NCI-H526 treated with DMSO at 0.1 percent for 48 hours (cell line): Measurements from ENCODE around the gene ACVR2B.

ENCODE experiments used
- DNase-seq: peaks from one replicate; lab custom pipeline; 2025; lab: John Stamatoyannopoulos, UW

The ACVR2B gene

DNA sequence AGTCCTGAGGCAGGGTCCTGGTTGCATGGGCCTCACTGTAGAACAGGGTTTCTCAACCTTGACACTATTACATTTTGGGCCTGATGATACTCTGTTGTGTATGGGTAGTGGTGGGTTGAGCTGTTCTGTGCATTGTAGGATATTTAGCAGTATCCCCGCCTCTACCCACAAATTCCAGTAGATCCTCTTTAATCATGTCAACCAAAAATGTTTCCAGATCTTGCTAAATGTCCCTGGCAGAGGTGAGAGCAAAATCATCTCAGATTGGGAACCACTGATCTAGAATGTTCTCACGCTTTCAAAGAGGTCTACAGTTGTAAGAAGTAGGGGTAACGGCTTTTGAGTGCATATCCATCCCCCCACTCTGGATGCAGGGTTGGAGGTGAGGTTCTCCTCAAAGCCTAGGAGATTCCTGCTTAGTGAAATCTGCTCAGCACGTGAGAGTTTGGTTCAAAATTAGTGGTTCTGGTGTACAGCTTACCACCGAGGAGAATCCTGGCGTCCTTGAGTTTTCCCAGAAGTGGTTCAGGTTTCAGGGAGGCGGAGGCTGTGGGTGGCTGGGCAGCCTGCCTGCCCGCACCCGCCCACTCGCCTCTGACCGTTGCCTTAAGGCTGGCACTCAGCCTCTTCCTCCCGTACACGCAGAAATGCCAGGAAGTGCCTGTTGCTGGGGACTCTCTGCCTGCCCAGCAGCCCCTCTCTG, 5.3 kb downstream of the ACVR2B start:
- DNase-seq, result no peak

GRCh38 chr3:38459499-38460048, 5.9 kb downstream of the ACVR2B start:
- no peak for DNase-seq

- no peak for DNase-seq
Observed at GRCh38 chr3:38460377-38461270, 6.9 kb downstream of the ACVR2B start.

- no peak for DNase-seq
Observed at GRCh38 chr3:38465588-38466154, 12.0 kb downstream of the ACVR2B start.

DNA sequence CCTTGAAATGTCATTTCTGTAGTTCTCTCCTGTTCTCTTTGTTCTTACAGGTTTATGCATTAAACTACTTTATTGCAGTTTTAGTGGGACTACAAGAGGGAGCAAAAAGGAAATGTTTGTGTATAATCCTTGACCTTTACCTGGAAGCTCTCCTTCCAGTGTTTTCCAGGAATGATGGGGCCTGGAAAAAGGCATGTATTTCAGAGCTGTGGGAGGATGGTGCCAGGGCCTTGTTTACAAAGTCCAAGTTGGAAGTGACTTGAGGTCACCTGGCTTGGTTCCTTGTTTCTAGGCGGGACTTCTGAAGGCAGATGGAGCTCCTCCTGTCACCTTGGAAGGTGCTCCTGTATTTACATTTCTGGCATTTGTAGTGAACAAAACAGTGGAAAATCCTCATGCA, 15.1 kb downstream of the ACVR2B start:
- DNase-seq, result no peak

DNA sequence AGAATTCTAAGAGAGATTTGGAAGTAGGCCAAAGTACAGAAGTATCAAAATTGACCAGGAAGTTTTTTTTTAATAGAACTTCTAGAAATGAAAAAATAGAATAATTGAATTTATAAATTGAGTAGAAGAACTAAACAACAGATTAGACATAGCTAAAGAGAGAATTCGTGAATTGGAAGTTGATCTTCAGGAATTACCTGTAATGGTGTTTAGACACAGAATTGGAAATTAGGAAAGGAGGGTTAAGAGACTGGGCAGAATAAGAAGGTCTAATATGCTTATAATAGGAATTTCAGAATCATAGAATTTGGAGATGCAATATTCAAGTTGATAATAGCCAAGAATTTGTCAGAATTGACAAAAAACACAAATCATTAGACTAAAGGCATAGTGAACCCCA, 16.2 kb downstream of the ACVR2B start:
- no peak for DNase-seq

GRCh38 chr3:38471260-38471857, 17.7 kb downstream of the ACVR2B start:
- no peak for DNase-seq

- DNase-seq, result no peak
Observed at GRCh38 chr3:38472342-38472741, 18.7 kb downstream of the ACVR2B start.

- DNase-seq, result no peak
Observed at GRCh38 chr3:38473229-38473628, 19.5 kb downstream of the ACVR2B start.

DNA sequence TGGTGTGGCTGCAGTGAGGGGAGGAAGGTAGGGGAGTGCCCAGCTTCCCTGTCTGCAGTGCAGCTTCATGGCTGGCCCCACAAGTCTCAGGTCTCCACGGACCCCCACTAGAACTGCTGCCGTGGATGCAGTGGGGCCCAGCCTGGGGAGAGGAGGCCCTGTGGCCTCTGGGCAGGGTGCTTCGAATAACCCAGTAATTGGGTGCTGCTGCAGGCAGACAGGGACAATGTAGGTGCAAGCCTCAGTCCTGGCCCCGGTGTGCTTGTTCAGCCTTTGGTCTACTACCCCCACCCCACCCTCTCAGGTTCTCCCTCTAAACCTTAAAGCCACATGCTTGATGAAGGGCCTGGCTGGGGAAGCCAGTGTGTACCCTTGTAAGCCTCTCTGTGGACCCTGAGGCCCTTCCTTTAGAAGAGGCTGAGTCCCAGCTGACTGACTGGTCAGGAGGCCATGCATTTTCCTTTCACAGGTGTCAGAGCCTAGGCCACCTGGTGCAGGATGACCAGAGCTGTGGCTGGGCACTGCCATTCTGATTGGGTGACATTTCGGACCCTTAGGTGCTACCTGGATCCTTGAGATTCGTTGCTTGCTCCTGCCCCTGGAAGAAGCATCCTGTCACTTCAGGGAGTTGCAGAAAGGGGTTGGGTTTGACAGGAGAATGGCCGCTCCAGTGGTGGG, 21.4 kb downstream of the ACVR2B start:
- no peak for DNase-seq

GRCh38 chr3:38475716-38476115, 22.0 kb downstream of the ACVR2B start:
- DNase-seq, result no peak

DNA sequence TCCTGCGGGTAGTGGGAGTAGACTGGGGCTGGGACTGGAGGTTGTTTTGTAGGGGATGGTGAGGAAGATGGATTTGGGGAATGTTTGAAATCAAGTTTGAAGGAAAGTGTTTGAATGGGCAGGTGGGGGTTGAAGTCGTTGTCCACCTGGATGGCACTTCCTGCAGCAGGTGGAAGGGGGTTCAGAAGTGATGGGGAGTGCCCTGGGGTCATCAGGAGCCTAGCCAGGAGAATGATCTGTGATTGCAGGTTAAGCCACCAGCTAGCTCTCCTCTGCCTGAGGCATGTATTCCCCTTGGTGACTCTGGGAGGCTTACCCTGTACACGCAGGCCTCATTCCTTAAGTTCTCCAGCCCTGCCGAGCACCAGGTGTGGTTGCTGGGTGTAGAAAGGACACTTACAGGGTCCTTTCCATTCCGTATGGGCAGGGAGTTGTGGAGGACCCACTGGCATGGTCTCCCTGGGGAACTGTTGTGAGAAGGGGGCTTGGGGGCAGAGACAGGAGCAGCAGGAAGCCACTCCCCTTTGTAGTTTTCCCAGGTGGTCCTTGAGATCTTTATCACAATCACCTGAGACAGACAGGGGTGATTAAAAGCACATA, 22.6 kb downstream of the ACVR2B start:
- no peak for DNase-seq

DNA sequence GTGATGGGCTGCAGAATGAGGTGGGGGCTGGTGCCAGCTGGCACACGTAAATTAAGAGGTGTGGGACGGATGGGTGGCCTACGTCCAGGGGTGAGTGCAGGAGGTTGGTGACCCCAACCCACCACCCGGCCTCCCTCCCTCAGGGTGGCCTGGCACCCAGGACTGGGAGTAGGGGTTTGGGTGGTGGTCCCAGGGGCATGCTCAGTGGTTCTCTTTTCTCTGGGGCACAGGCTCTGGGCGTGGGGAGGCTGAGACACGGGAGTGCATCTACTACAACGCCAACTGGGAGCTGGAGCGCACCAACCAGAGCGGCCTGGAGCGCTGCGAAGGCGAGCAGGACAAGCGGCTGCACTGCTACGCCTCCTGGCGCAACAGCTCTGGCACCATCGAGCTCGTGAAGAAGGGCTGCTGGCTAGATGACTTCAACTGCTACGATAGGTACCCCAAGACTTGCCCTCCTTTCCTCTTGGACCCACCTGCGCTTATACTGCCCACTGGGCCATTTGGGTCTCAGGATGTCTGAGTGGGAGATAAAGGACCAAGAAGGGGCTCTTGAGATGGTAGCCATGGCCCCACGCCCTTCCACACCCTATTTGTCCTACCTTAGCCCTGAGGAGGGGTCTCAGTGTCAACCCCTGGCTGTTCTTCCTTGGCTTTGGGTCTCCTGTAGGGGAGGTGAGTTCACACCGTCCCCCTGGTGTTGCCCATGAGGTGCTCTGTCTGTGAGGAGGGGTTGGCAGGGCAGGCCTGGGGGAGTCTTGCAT, 23.5 kb downstream of the ACVR2B start:
- DNase-seq, result no peak

- DNase-seq, result no peak
Observed at GRCh38 chr3:38477839-38478450, 24.3 kb downstream of the ACVR2B start.

GRCh38 chr3:38478901-38479300, 25.2 kb downstream of the ACVR2B start:
- DNase-seq, result no peak

DNA sequence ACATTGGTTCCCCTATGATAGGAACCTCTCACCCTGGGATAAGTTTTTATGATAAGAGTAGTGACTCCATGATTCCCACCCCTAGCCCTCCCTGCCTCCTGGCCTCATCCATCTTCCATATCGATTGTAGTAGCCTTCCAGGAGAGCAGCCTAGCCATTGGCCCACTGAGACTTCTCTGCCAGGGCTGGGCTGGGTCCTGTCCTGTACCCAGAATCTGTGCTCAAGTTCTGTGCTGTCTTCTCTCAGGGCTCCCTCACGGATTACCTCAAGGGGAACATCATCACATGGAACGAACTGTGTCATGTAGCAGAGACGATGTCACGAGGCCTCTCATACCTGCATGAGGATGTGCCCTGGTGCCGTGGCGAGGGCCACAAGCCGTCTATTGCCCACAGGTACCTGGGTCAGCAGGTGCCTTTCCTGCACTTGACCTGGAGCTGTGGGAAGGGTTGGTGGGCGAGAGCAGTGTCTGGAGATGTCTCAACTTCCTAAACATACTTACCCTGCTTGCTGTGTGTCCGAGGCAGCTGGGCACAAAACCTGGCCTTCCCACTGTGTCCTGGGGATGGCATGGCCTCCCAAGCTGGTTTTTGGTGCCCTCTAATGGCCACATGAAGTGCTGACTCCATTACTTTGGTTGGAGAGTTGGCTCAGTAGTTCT, 25.9 kb downstream of the ACVR2B start:
- no peak for DNase-seq

GRCh38 chr3:38480093-38480445, 26.4 kb downstream of the ACVR2B start:
- no peak for DNase-seq

DNA sequence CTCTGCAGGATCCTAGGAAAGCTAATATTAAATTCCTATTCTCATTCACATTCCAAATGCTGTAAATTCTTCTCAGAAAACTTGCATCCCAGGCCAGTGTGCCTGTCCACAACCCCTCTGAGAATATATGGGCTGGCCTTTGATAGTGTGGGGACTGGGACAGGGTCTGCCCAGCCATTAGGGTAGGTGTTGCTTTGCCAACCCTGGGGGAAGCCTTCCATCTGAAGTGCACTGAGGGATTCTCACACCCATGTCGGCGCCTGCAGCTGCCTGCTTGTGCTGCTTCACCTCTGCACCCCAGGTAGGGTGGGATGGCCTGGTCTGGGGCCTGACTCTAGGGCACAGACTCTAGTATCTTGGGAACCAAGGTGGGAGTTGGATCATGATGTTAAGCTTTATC, 27.2 kb downstream of the ACVR2B start:
- no peak for DNase-seq

- DNase-seq, result no peak
Observed at GRCh38 chr3:38482951-38483350, 29.3 kb downstream of the ACVR2B start.

- DNase-seq, result no peak
Observed at GRCh38 chr3:38487323-38487722, 33.6 kb downstream of the ACVR2B start.
